ENCODE measurements around the gene GPR137B.

DNA sequence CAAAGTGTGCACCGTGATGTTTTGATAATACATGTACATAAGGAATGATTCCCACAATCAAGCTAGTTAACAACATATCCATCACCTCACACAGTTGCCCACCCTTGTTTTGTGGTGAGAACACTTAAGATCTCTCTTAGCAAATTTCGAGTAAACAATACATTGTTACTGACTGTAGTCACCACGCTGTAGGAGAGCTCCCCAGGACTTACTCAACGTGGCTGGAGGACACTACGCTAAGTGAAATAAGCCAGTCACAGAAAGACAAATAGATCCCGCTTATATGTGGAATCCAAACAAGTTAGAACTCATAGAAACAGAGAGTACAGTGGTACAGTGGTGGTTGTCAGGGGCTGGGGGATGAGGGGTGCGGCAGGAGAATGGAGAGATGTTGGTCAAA lies 24.8 kb downstream of the GPR137B start:
- TF ChIP-seq CTCF (IDR thresholded peaks at IDR 0.05 in 4 of 5, conservative IDR thresholded peaks at IDR 0.05 in 1 of 5), result no peak
- no peak for TF ChIP-seq POLR2A (IDR thresholded peaks at IDR 0.05)
